ENCODE data around the gene OGDHL.
"Not testable (repeated sequence)": the region's sequence is repeated elsewhere in the genome, so short reads cannot be mapped to it uniquely, and the experiment has no call there.

Gene OGDHL

GRCh38 chr10:49738616-49739360 lies 23.3 kb downstream of the OGDHL start:
- DNase-seq, result no peak

- no peak for DNase-seq
Observed at GRCh38 chr10:49737474-49738201, 24.5 kb downstream of the OGDHL start.

GRCh38 chr10:49736564-49737113 lies 25.5 kb downstream of the OGDHL start:
- no peak for DNase-seq

- DNase-seq, result no peak
Observed at GRCh38 chr10:49735848-49736563, 26.1 kb downstream of the OGDHL start.

GRCh38 chr10:49735161-49735560 lies 27.0 kb downstream of the OGDHL start:
- no peak for DNase-seq

DNA sequence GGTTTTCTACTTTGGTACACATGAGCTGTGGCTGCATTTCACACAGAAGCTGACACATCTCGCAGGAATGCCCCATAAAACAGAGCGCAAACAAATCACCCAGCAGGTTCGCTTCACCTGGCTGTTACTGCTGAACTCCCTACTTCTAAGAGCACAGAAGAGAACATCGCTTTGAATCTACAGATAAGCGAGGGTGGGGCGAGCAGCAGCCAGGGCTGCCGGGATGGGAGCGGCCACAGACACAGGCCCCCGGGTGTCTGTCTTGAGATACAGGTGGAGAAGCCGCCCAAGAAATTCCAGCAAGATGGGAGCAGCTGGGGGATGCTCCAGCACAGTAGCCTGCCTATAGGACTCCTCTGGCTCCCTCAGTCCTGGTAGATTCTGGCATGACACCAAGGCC lies 27.4 kb downstream of the OGDHL start:
- no peak for DNase-seq

GRCh38 chr10:49733866-49734265 lies 28.3 kb downstream of the OGDHL start:
- DNase-seq, result no peak

- no peak for DNase-seq
Observed at GRCh38 chr10:49726593-49726992, 35.5 kb downstream of the OGDHL start.

GRCh38 chr10:49715157-49715556 lies 47.0 kb downstream of the OGDHL start:
- not testable (repeated sequence) for DNase-seq

- DNase-seq, result no peak
Observed at GRCh38 chr10:49713266-49713665, 48.9 kb downstream of the OGDHL start.

DNA sequence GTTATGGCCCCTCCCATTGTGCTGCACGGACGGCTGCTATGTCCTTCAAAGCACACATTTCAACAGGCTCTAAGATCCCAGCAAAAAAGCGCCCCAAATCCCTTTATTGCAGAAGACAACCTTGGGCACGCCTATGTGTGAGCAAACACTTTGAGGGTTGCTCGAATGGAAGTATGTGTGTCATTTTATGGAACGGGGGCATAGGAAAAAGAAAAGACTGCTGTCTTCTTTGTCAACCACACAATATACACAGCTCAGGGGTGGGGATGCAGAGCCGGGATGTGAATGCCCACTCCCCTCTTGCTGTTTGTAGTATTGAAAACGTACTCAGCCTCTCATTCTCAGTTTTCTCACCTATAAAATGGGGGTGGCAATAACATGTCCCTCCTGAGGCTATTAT lies 50.6 kb downstream of the OGDHL start:
- DNase-seq, result no peak

GRCh38 chr10:49710966-49711365 lies 51.2 kb downstream of the OGDHL start:
- DNase-seq, result no peak

- DNase-seq, result no peak
Observed at GRCh38 chr10:49709934-49710333, 52.2 kb downstream of the OGDHL start.

- no peak for DNase-seq
Observed at GRCh38 chr10:49707585-49707984, 54.5 kb downstream of the OGDHL start.

GRCh38 chr10:49700997-49701396 lies 61.1 kb downstream of the OGDHL start:
- no peak for DNase-seq

DNA sequence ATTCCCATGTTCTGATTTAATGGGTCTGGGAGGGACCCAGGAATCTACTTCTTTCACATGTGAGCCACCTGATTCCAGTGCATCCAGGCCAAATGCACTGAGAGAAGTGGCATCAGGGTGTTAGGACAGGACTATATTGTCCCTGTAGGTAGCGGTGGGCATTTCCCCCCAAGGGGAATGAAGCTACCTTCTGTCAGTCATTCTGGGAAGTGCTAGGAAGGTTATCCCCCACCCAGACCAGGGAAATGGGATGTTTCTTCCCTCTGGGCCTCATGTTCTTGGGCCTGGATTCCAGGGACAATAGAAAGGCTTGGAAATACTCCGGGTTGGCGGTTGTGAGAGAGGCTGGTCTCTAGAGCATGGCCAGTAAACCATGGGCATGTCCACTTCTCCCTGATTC lies 61.9 kb downstream of the OGDHL start:
- no peak for DNase-seq

DNA sequence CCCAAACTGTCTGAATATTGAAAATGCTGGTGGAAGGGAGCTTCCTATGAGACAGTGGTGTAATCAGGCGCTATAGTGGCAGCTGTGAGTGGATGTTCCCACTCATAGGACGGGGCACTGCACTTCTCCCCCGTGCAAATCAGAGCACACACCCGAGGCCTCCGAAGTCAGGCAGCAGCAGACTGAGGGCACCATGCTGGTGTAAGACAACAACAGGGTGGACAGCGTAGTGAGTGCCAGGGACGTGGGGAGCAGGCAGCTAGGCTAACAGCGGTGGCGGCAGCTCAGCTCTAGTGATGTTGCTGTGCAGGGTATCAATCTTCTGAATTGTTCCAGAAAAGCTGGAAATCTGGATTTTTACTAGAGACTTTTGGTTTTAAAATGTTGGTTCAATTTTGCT lies 63.4 kb downstream of the OGDHL start:
- DNase-seq, result no peak

DNA sequence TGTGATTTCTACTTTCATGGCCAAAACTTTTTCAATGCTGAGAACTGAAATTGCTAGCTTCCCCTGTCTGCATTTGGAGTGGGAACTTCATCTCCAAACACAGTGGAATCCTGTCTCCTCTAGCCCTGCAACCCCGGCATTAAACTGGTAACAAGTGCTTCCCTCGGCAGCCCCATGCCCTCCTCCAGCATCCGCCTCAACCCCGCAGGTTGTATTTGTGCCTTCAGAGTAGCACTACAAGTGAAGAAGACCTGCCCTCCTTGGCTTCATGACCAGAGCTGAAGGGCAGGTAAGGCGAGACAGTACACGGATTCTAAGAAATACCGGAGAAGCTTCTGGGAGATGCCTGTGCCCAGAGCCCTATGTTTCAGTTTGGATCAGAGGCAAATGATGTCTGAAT lies 65.8 kb downstream of the OGDHL start:
- no peak for DNase-seq

GRCh38 chr10:49694466-49694865 lies 67.7 kb downstream of the OGDHL start:
- no peak for DNase-seq

- no peak for DNase-seq
Observed at GRCh38 chr10:49691588-49691987, 70.5 kb downstream of the OGDHL start.

DNA sequence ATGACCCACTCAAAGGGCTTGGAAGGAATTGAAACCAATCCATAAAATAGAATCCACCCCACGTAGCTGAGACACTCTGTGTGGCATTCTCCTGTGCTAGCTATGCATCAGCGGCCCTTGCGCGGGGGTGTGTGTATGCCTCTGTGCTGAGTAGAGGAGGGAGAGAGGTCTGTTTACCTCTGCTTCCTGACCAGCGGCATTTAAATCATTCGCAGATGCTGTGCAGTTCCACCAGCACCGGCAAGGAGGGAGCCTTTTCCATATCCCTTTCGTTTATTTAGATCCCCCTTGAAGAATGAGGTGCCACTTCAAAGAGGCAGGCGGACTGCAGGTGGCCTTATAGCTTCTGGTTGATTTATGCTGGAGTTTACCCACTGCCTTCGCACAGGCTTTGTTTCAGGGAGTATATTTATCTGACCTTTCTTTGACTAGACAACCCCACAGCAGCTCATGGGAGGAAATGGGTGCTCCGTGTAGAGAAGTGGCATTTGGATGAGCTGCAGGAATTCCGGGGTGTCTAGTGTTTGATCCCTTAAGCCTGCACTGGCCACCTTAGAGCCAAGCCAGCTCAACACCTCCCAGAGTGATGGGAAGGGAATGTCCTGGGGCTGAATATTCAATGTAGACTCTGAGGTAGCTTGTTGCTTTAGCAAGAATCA lies 71.3 kb downstream of the OGDHL start:
- no peak for DNase-seq

DNA sequence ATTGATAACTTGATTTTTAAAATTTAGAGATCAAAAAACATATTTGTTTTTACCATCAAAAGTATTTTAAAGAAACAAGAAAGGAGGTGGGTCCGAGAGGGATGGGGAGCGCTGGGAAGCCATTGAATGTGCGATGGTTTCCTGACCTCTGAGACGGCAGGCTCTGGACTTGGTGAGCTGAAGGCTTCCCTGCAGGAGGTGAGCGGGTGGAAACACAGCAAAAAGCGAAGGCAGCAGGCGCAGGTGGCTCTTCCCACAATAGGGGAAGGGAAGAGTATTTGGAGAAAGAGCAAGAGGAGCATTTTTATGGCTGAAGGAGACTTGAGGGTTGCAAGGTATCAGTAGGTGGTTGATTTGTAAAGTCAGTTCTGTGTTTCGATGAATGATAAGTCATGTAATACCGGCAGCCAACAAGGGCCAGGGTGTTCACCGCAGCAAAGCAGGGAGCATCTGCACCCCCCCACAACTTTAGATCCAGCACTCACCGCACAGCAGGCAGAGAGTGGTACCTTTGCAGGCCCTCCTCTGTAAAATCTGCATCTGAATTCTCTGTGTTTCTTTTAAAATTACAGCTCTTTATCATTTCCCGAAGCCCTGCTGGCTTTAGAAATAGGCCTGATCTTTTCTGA lies 72.1 kb downstream of the OGDHL start:
- DNase-seq, result no peak

GRCh38 chr10:49688920-49689319 lies 73.2 kb downstream of the OGDHL start:
- no peak for DNase-seq

Data from bone marrow (tissue), 2 donors.